Stimulated activated naive CD8-positive, alpha-beta T cell treated with anti-CD3 and anti-CD28 coated beads, Interleukin-15, Interleukin-2, amounts not matched to agents 100 ng/mL and 50 ng/mL, for 24 hours (primary cell): ENCODE results near the gene WASHC2A.
"Not testable (repeated sequence)": the region's sequence is repeated elsewhere in the genome, so short reads cannot be mapped to it uniquely, and the experiment has no call there.

Experiments
- H3K27ac Mint-ChIP-seq: one replicate; pipeline ENCODE4 v1.8.0; 2021; ENCODE audit warnings: mild to moderate bottlenecking, mixed read lengths
- H3K27me3 Mint-ChIP-seq: one replicate; pipeline ENCODE4 v1.8.0; 2021; ENCODE audit warnings: mixed read lengths
- H3K36me3 Mint-ChIP-seq: one replicate; pipeline ENCODE4 v1.8.0; 2021; ENCODE audit warnings: low read depth, mixed read lengths
- H3K4me1 Mint-ChIP-seq: one replicate; pipeline ENCODE4 v1.8.0; 2021; ENCODE audit warnings: low read depth, mixed read lengths
- H3K4me3 Mint-ChIP-seq: one replicate; pipeline ENCODE4 v1.8.0; 2021; ENCODE audit warnings: mild to moderate bottlenecking, mixed read lengths
- H3K9me3 Mint-ChIP-seq: one replicate; pipeline ENCODE4 v1.8.0; 2021; ENCODE audit warnings: mixed read lengths

Gene WASHC2A

GRCh38 chr10:50101139-50101582 is 33.4 kb downstream of the WASHC2A start:
- not testable (repeated sequence) for H3K4me1 Mint-ChIP-seq, H3K4me3 Mint-ChIP-seq, H3K27me3 Mint-ChIP-seq, H3K27ac Mint-ChIP-seq, H3K9me3 Mint-ChIP-seq
- H3K36me3 Mint-ChIP-seq = peaks cover 15% of the 10 kb centered on the region

- not testable (repeated sequence) for H3K4me3 Mint-ChIP-seq, H3K4me1 Mint-ChIP-seq, H3K27me3 Mint-ChIP-seq, H3K9me3 Mint-ChIP-seq
- Mint-ChIP-seq H3K36me3 (peaks cover 15% of the 10 kb centered on the region), H3K27ac (peak overlapping the region; percentile 63)
Measured at GRCh38 chr10:50101747-50102146, 34.0 kb downstream of the WASHC2A start.

GRCh38 chr10:50102267-50102666 is 34.5 kb downstream of the WASHC2A start:
- H3K27ac Mint-ChIP-seq, H3K4me1 Mint-ChIP-seq, H3K4me3 Mint-ChIP-seq, H3K27me3 Mint-ChIP-seq, H3K9me3 Mint-ChIP-seq: not testable (repeated sequence)
- peaks cover 17% of the 10 kb centered on the region for H3K36me3 Mint-ChIP-seq

DNA sequence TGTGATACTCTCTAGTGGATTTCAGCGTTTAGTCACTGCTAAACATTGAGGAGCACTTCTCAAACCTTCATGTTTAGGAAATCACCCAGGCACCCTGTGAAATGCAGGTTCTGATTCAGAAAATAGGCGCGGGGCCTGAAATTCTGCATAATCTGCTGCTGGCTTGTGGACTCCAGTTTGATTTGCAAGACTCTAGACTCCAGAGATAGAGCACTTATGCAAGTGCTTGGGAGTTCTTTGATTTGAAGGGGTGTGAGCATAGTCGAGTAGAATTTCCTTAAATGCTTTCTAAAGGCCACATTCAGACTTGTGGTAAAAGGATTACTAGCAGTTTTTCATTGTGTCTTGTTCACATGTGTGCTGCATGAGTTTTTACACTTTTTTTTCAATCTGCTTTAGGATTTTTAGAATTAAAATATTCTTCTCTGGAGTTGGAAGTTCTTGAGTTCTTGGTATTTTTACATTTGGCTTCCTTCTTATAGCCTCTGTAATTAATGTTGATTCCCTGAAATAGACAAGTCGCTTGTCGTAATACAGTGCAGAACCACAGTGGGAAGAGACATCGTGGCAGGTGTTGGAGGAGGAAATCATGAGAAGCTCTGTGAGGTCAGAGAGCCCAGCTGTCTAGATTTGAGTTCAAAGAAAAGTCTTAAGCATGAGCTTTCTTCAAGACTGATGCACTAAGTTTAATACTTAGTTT is 41.4 kb downstream of the WASHC2A start:
- not testable (repeated sequence) for H3K9me3 Mint-ChIP-seq, H3K4me3 Mint-ChIP-seq, H3K27ac Mint-ChIP-seq, H3K27me3 Mint-ChIP-seq, H3K4me1 Mint-ChIP-seq
- H3K36me3 Mint-ChIP-seq = peaks cover 11% of the 10 kb centered on the region

GRCh38 chr10:50112419-50113112 is 44.8 kb downstream of the WASHC2A start:
- H3K27me3 Mint-ChIP-seq = not testable (repeated sequence)

DNA sequence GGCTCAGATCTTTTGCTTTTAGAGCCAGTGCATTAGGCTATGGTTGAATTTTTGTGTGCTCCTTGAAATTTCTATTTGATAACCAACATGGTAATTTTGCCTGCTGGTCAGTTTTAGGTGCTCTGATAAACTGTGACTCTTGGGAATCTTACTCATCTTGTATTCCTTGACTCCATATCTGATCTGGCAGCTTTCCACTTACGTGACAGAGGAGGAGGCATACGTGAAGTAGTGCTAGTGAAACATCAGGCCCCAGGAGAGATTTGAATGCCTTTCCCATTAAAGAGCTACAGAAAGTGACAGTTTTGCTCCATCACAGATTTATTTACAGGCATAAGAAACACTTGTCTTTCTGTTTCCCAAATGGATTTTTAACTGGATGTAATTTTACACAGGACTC is 59.0 kb downstream of the WASHC2A start:
- H3K9me3 Mint-ChIP-seq, H3K4me1 Mint-ChIP-seq, H3K4me3 Mint-ChIP-seq, H3K27ac Mint-ChIP-seq, H3K27me3 Mint-ChIP-seq: not testable (repeated sequence)
- peaks cover 15% of the 10 kb centered on the region for H3K36me3 Mint-ChIP-seq

More at GRCh38 chr10:50112419-50113112, 44.8 kb downstream of the WASHC2A start:
- H3K4me1 Mint-ChIP-seq, H3K36me3 Mint-ChIP-seq, H3K4me3 Mint-ChIP-seq, H3K9me3 Mint-ChIP-seq, H3K27ac Mint-ChIP-seq: not testable (repeated sequence)

DNA sequence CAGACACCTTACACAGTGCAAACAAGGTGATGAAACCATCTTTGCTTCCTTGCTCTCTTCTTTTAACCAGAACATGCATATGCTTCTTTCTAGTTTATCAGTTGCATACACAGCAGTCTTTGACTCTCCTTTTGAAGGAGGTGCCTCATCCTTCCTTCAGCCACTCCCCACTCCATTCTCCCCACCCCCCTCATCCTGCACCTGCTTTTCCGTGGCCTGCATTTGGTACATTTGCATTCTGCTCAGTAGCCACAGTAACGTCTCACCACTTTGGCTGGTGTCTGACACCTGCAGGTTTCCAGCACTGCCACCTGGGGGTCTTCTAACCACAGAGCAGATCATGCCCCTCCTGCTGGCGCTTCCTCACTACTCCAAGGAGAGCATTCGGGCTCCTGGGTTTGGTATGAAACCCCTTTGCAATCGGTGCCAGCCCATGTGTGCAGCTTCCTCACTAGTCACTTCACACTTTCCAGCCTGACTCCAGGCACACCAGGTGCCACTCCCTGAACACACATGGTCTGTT is 60.1 kb downstream of the WASHC2A start:
- not testable (repeated sequence) for H3K27me3 Mint-ChIP-seq, H3K27ac Mint-ChIP-seq, H3K4me1 Mint-ChIP-seq, H3K9me3 Mint-ChIP-seq, H3K4me3 Mint-ChIP-seq
- peaks cover 24% of the 10 kb centered on the region for H3K36me3 Mint-ChIP-seq

DNA sequence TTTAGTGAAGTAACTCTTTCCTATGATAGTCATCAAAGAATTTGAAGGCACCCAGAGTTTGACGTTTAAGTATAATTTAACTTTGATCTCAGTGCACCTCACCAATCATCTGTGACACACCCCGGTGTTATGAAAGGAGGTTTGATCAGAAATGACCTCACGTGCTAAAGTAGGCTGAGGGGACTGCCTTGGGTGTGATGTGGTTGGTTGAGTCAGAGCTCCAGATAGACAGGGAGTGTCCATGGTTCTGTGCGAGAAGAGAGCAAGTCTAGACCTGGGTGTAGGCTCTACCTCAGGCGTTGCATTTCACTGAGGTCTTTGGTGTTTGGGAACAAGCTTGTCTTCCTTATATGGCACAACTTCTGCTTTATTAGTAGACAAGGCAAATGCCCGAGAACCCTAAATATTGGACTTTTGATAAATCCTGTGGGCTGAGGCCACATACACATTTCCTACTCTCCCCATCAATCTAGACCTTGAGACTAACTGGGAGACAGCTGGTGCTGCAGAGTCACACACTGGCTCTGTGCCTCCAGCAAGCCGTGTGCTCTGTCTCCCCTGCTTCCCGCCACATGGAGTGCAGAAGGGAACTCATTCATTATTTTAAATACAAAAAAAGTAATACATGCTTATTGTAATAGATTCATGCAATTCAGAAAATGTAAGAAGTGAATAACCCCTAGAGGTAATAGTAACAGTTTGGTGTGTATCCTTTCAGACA is 63.7 kb downstream of the WASHC2A start:
- H3K27me3 Mint-ChIP-seq, H3K27ac Mint-ChIP-seq, H3K9me3 Mint-ChIP-seq: not testable (repeated sequence)

DNA sequence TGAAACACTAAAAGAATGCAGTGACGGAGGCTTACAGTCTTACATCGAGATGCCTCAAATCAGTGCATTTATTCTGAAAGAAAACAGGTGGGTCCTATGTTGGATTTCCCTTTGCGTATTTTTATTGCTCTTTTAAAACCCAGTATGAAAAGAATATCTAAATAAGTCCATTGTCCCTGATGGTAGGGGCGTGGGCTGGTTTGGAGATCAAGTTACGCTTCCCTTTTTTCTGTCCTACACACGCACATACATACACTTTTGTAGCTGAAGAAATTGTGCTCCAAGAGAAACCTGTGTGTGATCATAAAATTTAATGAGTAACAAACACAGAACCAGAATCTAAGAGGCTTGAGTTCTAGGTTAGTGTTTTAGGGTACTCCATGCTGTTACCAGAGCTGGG is 64.6 kb downstream of the WASHC2A start:
- not testable (repeated sequence) for H3K9me3 Mint-ChIP-seq, H3K4me3 Mint-ChIP-seq, H3K4me1 Mint-ChIP-seq, H3K27ac Mint-ChIP-seq, H3K27me3 Mint-ChIP-seq
- H3K36me3 Mint-ChIP-seq = peaks cover 36% of the 10 kb centered on the region

More for the DNA sequence above, 63.7 kb downstream of the WASHC2A start:
- H3K4me1 Mint-ChIP-seq, H3K4me3 Mint-ChIP-seq: not testable (repeated sequence)
- peaks cover 36% of the 10 kb centered on the region for H3K36me3 Mint-ChIP-seq

DNA sequence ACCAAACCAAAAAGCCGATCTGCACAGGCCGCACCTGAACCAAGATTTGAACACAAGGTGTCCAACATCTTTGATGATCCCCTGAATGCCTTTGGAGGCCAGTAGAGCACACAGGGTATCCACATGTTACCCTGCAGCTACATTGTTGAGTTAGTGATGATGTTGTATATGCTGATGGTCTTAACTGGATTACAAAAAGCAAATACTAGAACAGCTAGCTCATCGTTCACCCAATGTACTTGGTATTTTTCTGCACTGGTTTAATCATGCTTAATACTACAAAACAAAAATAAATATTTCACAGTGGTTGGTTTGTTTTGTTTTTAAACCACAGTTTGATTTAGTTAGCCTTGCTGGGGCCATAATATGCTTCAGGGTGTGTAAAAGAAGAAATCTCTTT is 65.1 kb downstream of the WASHC2A start:
- H3K9me3 Mint-ChIP-seq, H3K27ac Mint-ChIP-seq, H3K27me3 Mint-ChIP-seq, H3K4me3 Mint-ChIP-seq, H3K4me1 Mint-ChIP-seq: not testable (repeated sequence)
- peaks cover 36% of the 10 kb centered on the region for H3K36me3 Mint-ChIP-seq

DNA sequence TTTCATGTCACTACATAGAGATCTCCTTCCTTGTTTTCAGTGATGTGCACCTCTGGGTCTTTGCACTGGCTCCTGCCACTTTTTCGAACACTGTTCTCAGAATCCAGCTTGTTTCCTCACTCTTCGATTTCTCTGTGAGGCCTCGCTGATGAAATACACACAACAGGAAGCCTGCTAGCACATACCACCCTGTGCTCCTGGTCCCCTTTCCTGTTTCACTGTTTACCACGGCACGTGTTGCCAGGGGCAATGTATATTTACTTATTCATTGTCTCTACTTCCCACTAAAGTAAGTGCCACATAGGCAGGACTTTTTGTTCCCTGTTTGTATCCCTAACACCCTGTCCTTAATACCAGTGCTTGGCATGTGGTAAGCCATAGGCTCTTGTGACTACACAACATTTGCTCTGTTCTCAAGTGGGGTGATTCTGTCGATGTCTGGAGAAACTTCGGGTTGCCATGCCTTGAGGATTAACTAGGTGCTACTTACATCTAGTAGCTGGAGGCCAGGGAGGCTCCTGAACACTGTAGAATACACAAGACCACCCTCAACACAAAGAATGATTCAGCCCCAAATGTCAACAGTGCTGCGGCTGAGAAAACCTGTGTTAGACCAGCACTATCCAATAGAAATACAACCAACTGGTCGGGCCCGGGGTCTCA is 75.9 kb downstream of the WASHC2A start:
- not testable (repeated sequence) for H3K4me3 Mint-ChIP-seq, H3K9me3 Mint-ChIP-seq, H3K27me3 Mint-ChIP-seq, H3K27ac Mint-ChIP-seq, H3K36me3 Mint-ChIP-seq, H3K4me1 Mint-ChIP-seq

DNA sequence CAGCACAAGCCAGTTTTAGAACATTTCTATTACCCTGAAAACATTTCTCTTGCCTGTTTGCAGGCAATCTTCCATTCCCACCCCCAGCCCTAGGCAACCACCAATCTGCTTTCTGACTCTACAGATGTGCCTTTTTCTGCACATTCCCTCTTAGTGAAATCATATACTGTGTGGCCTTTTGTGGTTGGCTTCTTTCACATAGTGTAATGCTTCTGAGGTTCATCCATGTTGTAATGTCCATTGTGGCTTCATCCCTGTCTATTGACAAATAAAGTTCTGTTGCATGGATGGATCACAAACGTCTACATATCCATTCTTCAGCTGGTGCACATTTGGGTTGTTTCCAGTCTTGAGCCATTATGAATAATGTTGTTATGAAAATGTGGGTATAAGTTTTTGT is 77.8 kb downstream of the WASHC2A start:
- not testable (repeated sequence) for H3K36me3 Mint-ChIP-seq, H3K4me3 Mint-ChIP-seq, H3K27me3 Mint-ChIP-seq

GRCh38 chr10:50152792-50153272 is 85.1 kb downstream of the WASHC2A start:
- Mint-ChIP-seq H3K4me1 (no peaks in the 10 kb centered on the region), H3K27ac (no peak overlapping the region), H3K4me3 (no peak overlapping the region), H3K27me3 (peaks cover 12% of the 10 kb centered on the region), H3K9me3 (no peaks in the 10 kb centered on the region), H3K36me3 (no peaks in the 10 kb centered on the region)

More for the DNA sequence above, 77.8 kb downstream of the WASHC2A start:
- not testable (repeated sequence) for H3K4me1 Mint-ChIP-seq, H3K27ac Mint-ChIP-seq, H3K9me3 Mint-ChIP-seq

DNA sequence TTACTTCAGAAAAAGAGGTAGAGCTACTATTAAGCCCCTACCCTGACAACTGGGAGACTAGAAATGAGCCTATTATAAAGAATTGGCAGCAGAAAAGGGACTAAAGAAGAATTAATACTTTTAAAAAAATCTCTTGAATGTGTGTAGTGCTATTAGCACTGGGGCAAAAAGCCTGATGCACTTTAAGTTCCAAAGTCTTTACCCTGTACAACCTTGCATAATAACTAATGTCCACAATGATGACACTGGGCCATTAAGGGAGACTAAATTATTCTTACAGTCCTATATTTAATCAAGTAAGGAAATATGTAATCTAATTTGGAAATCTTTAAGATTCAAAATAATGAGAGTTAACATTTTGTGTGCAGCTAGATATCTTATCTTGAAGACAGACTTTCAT is 90.1 kb downstream of the WASHC2A start:
- not testable (repeated sequence) for H3K4me1 Mint-ChIP-seq, H3K36me3 Mint-ChIP-seq, H3K9me3 Mint-ChIP-seq, H3K27me3 Mint-ChIP-seq, H3K27ac Mint-ChIP-seq, H3K4me3 Mint-ChIP-seq

DNA sequence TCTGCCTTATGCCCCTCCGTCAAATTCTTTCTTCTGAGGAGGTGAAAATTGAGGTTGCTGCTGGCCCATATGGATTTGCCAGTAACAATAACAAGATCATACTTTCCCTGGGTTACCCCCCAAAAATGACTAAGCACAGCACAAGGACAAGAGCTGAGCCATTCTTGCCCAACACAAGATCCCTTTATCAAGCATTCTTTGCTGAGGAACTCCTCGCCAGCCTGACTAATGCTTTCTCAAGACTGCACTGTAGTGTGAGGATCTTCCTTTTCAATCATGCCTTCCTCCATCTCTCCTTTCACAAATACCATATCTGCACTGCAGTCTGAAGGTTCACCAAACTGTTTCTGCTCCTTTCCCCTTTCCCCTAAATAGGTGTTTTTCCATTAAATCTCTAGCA is 92.1 kb downstream of the WASHC2A start:
- not testable (repeated sequence) for H3K4me1 Mint-ChIP-seq, H3K9me3 Mint-ChIP-seq, H3K27ac Mint-ChIP-seq, H3K27me3 Mint-ChIP-seq, H3K4me3 Mint-ChIP-seq, H3K36me3 Mint-ChIP-seq
